GM12872 (cell line): ENCODE data around the gene PDCD7.

Experiments used
- TF ChIP-seq, protein P1 (sequence below): IDR thresholded peaks from 3 replicates; pipeline ENCODE4 v1.5.1; 2011; ENCODE audit warnings: low read depth, mild to moderate bottlenecking, low read length, moderate library complexity; ENCODE audit not compliant: insufficient read depth

PDCD7 gene

DNA sequence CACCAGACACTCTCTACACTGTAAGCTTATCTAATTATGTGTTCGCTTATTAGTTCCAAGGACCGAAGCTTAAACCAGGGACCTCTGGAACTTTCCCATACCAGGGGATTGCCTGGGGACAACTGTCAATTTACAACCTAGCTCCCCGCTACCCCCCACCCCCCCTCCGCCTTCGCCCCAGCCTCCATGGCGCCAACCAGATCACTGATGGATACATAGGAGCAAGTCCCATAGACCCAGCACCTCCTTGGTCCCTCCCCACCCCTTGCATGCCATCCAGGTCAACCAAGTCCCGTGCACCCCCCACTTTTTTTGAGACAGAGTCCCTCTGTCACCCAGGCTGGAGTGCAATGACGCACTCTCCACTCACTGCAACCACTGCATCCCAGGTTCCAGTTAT lies 930 bp upstream of the PDCD7 start:
- TF ChIP-seq, protein P1, sequence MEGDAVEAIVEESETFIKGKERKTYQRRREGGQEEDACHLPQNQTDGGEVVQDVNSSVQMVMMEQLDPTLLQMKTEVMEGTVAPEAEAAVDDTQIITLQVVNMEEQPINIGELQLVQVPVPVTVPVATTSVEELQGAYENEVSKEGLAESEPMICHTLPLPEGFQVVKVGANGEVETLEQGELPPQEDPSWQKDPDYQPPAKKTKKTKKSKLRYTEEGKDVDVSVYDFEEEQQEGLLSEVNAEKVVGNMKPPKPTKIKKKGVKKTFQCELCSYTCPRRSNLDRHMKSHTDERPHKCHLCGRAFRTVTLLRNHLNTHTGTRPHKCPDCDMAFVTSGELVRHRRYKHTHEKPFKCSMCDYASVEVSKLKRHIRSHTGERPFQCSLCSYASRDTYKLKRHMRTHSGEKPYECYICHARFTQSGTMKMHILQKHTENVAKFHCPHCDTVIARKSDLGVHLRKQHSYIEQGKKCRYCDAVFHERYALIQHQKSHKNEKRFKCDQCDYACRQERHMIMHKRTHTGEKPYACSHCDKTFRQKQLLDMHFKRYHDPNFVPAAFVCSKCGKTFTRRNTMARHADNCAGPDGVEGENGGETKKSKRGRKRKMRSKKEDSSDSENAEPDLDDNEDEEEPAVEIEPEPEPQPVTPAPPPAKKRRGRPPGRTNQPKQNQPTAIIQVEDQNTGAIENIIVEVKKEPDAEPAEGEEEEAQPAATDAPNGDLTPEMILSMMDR: no peak

DNA sequence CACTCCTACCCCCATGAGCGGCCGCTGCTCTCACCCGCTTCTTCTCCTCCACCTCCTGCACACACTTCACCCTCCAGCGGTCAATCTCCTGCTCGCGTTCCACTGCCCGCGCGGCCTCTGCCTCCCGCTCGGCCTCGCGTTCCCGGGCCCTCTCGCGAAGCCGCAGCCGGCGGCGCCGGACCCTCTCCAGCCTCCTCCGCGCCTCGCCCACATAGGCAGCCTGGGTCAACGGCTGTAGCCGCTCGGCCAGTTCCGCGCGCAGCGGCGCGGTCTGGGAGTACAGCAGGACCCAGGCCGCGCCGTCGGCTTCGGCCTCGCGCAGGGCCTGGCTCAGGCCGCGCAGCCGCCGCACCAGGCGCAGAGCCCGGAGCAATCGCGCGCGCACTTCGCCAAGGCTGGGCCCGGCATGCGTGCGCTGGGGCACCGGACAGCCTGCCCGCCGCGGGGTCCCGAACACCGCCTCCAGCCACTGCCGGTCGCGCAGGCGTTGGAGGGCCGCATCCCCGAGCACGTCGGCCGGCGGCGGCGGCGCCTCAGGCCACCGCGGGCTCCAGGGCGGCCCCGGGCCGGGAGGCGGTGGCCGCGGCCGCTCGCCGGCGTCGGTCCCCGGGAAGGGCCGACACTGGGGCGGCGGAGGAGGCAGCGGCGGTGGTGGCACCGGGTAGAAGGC lies 595 bp downstream of the PDCD7 start:
- TF ChIP-seq, protein P1: no peak

DNA sequence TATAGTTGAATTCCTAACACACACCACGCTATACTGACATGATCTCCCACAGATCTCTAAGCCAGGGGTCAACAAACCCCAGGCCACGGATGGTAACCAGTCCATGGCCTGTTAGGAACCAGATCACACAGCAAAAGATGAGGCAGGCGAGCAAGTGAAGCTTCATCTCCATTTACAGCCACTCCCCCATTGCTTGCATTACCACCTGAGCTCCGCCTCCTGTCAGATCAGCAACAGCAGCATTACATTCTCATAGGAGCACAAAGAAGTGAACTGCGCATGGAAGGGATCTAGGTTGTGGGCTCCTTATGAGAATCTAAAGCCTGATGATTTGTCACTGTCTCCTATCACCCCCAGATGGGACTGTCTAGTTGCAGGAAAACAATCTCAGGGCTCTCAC lies 2.7 kb downstream of the PDCD7 start:
- TF ChIP-seq, protein P1: no peak

GRCh38 chr15:65115542-65115941 lies 18.1 kb downstream of the PDCD7 start:
- TF ChIP-seq, protein P1: no peak

GRCh38 chr15:65115086-65115485 lies 18.5 kb downstream of the PDCD7 start, which contains the start of gene UBAP1L:
Gene UBAP1L, minus strand, starts transcription at chr15:65115200. Its CDS starts 8,985 bp downstream, at chr15:65106215.
- TF ChIP-seq, protein P1: no peak

DNA sequence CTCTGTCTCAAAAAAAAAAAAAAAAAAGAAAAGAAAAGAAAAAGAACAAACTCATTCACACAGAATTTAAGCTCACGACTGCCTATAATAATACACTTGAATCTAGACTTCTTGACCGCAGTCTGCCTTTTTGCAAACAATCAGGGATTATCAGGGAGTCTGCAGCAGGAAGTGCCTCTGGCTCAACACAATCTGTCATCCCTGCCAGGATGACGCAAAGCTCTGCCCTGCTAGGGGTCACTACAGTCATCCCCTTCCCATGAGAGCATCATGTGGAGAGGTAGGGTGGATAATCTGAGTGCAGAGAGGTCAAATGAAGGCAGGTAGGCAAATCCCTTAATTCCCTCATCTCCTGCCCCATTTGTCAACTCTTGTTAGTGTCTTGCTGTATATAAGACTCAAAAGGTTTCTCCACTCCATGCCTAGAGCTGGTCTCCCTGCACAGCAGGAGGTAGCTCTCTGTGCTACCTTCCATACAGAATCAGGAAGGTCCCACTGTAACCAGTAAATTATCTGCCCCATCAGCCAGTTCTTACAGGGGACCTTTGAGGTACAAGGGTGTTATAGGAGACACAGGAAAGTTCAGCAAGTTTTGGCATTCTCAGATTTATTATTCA lies 22.8 kb downstream of the PDCD7 start:
- TF ChIP-seq, protein P1: no peak

DNA sequence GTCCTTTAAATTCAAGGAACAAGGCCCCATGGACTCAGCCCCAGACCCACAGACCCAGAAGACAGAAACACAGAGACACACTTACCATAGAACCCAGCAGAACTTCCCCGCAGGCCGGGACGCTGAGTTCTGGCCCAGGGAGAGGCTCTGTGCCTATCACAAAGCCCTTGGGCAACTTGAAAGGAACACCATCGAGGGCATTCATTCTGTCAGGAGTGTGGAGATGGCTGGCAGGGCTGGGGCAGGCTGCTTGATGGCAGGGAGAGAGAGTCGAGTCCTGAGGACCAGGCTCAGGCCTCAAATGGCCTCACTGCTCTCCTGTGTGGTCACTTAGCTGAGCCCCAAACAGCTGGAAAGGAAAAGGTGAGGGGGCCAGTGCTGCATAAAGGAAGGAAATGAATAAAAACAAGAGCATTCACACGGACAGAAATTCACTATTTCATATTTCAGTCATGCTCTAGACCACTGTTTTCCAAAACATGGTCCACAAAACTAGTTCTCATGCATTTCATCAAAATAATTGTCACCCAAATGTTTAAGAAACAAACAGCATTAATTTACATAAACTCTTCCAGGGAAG lies 27.5 kb downstream of the PDCD7 start:
- TF ChIP-seq, protein P1: no peak
